ENCODE data around the gene SERGEF.

The SERGEF gene

DNA sequence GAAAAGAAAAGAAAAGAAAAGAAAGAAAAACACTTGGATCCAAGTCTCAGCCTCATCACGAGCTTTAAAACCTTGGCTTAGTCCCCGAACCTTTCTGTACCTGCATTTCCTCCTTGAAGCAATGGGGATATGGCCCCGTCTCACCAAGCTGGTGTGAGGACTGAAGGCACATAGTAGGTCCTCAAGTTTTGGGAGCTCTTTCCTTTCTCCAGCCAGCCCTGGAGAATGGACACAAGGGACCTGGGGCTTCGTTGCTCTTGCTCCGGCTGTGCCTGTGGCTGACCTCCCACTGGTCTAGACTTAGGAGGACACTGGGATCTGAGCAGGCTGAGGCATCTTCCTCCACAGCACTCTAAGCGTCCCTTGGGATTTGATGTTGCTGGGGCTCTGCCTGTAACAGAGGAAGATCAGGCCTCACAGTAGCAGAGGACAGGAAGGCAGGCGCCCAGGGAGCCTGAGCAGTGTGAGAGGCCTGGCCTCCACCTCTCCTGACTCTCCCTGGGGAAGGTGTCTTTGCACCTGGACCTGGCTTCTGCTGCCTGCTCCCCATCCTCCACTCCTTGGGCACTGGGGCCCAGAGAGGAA lies 245.5 kb downstream of the SERGEF start:
- DNase-seq: no peak

- no peak for DNase-seq
Measured at GRCh38 chr11:17766590-17766989, 246.3 kb downstream of the SERGEF start.

DNA sequence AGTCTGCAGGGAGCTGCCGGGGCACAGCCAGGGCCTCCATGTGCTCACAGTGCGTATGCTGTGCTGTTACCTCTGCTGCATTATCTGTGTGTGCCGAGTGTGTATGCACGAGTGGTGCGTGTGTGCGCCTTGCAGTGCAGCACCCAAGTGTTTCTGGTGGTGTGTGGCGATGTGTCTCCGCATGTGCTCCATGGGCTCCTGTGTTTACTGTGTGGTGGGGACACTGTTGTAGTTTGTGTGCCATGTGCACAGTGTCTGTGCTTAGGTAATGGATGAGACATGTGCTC lies 246.8 kb downstream of the SERGEF start:
- no peak for DNase-seq

- no peak for DNase-seq
Measured at GRCh38 chr11:17765356-17766072, 247.3 kb downstream of the SERGEF start.

DNA sequence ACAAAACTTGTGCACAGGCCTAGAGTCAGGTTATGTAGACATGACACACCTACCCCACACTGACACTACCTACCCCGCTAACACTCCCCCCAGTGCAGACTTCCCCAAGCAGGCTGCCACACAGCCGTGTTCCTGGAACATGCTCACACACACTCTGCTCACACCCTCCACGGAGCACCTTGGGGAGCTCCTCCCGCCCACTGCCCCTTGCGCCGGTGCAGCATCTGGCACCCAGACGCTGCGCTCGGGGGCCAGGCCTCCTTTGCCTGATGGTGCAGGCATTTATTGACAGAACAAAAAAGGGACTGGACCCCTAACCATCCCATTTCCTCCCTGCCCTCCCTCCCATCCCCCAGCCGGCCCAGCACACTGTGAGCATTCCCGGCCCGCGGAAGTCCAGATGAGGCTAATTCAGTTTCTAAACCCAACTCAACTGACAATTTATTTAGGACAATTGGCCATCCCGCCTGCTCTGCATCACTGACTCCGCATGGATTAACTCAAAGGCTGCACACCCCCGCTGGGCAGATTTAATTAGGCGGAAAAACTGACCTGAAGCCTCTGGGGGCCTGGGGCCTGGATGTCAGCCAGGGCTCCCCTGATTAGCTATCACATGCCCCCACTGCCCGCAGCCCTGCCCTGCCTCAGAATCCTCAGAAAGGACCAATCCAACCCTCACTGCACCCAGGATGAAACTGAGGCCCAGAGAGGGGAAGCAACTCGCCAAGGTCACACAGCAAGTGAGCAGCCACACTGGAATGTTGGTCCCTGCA lies 248.2 kb downstream of the SERGEF start:
- no peak for DNase-seq

DNA sequence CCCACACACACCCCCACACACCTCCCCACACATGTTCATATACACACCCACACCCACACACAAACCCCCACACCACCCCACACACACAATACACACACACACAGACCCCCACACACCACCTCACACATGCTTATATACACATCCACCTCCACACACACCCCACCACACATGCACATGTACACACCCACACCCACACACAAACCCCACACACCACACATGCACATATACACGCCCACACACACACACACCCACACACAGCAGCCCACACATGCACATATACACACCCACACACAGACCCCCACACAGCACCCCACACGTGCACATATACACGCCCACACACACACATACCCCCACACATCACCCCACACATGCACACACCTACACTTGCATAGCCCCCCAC lies 249.1 kb downstream of the SERGEF start:
- no peak for DNase-seq

GRCh38 chr11:17763244-17763643 lies 249.6 kb downstream of the SERGEF start:
- no peak for DNase-seq

DNA sequence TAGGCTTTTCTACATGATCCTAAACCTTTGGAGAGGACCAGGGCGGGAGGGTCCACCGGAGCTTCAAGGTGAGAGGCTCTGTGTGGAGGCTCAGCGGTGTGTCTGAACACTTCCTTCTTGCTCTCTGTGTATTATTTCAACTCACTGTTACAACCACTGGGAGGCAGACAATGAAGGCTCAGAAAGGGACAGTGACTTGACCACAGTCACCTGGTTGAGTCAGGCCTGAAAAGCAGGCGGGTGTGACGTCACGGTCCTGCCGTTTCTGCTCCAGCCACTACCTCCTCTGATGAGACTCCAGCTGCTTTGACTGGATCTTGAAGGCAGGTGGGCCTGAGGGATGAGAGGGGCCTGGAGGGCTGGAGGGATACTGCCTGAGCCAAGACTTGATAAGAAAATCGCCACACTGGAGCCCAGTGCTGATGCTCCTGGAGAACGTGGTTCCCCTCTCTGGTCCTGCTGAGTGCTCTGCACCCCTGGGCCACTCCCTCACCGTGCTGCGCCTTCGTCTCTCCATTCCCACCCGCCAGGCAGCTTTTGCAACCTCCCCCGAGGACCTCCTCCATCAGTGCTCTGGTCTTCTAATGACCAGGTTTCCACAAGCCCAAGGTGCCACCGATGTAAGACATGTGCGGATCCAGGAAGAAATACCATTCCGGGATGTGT lies 250.4 kb downstream of the SERGEF start:
- DNase-seq: no peak

DNA sequence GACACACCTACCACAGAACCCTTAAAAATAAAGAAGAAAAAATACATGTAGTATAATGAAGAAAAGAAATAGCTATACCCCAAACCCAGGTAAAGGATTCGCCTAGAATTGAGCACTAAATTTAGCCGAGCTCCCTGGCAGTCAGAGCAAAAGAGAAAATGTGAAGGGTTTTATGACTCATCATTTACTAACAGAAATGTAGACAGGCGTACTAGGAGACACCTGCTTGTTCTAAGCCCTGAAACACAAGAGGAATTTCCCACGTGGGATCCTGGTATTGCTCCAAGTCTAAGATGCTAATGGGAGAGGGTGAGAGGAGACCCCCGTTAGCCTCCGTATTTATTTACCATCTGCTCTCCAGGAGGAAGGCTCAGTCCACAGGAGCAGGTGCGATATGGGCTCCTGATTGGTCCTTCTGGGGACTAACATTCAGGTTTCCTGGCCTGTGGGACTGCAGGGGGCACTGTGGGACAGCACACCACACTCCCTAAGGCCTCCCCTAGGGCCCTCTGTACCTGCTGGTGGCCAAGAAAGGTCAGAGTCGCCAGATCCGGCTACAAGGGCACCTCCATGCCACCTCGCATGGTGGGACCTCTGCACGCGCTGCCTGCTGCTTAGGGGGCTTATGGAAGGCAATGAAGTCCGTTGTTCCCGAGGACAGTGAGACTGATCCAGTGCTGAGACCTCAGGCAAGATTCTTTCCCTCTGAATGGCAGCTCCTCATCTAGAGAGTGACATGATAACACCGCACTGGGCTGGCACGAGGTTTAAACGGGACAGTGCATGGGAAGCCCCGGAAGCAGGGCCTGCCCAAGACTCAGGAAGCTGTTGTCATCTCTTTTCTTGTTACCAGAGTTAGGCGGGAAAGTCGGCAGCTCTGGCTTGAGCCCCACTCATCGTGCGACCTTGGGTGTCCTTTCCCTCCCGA lies 252.5 kb downstream of the SERGEF start:
- no peak for DNase-seq

DNA sequence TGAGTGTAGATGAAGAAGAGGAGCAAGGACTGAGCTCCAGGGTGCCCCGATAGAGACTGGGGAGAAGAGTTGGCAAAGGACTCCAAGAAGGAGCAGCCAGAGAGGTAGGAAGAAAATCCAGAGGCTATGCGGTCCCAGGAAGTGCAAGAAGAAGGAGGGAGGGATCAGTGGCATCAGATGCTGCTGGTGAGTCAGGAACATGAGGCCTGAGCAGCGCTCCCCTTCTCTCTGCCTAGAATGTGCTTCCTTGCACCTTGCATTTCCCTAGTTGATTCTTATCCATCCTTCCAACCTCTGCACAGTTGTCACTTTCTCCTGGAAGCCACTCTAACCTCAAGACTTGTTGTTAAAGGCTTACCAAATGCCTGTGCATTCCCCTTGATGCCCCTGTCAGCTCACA lies 257.0 kb downstream of the SERGEF start:
- no peak for DNase-seq

DNA sequence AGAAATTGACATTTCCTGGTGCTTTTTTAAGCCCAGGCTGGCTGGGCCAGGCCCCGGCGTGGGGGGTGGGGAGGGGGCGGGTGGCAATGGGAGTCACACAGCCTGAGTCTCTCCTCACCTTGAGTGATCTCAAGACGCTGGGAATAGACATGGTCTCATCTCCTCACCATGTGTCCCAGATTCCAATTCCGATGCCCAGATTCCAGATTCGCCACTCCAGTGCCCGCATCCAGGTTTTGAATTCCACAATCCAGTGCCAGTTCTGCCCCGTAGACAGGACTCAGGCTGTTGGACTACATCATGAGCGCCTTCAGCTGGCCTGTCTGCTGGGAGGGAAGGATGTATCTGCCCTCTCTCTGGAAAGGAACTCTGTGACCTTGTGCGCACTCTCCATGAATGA lies 259.2 kb downstream of the SERGEF start:
- no peak for DNase-seq

- DNase-seq: no peak
Measured at GRCh38 chr11:17753153-17753552, 259.7 kb downstream of the SERGEF start.

- no peak for DNase-seq
Measured at GRCh38 chr11:17752144-17752543, 260.7 kb downstream of the SERGEF start.

GRCh38 chr11:17751558-17751957 lies 261.3 kb downstream of the SERGEF start:
- DNase-seq: no peak

DNA sequence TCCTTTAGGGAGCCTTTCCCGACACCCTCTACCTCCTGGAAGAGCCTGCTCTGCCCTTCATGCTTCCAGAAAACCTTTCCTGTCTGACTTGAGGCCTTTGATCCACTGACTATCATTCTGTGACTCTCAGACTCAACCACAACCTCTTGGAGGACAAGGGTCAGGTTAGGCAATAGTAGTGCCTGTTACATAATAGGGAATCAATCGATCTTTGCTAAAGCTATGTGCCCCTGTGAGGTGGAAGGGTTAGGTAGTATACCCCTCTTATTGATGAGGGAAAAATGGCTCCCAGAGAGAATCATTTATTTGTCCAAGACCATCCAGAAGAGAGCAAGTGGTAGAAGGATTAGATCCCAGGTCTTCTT lies 262.1 kb downstream of the SERGEF start:
- no peak for DNase-seq

DNA sequence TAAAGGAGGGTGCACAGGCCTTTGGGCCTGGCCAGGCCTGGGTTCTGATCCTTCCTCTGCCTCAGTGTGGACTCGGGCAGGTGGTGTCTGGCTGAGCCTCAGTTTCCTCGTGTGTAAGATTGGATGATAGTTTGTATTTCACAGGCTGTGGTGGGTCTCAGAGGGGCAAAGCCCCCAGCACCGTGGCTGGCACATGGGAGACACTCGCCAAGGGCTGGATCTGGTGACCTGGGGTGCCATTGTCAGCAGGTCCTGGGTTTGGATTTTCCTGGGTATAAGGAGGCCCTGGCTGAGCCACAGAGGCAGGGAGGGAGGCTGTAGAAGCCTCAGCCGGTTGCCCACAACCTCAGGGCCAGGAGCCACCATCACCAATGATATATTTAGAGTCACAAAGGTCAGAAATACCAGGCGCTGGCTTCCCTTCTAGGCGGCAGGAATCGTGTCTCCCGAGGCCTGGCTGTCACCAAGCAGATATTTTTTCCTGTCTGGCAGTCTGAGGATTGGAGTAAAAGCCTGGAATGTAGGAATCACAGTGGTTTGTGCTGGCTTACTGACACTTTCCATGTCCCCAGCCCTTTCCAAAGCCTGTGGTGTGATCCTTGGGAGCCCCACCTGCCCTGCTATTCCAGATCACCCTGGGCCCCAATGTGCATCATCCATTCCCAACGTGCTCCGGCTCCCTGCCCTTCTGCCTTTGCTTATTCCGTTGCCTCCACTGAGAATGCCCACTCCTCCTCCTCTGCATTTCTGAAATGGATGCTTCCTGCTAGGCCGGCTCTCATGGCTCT lies 262.6 kb downstream of the SERGEF start:
- no peak for DNase-seq

- no peak for DNase-seq
Measured at GRCh38 chr11:17748761-17749721, 263.8 kb downstream of the SERGEF start.

GRCh38 chr11:17748044-17748443 lies 264.8 kb downstream of the SERGEF start:
- no peak for DNase-seq

DNA sequence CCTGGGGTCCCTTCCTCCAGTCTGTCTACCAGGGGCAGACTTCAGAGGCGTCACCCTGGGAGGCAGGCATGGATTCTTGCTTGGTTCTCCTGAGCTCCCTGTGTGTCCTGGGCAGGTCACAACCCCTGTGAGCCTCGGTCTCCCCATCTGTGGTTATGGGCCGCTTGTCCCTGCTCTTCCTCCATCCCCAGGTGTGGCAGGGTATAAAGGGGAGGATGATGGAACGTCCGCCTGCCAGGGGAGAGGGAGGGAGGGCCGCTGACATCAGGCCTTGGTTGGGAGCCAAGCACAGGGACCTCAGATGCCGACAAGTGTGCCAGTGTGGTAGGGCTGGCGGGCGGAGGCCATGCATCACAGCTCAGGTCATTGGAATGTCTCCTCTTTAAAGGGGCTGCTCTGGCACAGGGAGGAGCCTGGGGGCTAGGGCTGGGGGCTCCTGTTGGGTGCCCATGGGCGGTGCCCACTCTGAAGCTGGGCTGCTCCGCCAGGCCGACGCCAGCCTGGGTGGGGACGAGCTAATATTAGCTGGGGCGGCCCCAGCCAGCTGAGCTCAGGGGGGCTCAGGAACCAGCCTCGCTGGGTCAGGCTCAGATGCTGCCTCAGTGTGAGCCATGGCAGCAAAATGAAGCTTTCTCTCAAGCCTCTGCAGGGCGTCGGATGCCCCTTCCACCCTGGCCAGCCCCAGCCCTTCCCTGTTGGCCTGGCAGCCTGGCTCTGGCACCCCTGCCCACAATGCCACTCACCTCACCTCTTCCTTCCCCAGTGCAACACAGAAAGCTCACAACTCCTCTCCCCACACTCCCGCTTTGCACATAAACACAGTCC lies 265.5 kb downstream of the SERGEF start:
- no peak for DNase-seq

DNA sequence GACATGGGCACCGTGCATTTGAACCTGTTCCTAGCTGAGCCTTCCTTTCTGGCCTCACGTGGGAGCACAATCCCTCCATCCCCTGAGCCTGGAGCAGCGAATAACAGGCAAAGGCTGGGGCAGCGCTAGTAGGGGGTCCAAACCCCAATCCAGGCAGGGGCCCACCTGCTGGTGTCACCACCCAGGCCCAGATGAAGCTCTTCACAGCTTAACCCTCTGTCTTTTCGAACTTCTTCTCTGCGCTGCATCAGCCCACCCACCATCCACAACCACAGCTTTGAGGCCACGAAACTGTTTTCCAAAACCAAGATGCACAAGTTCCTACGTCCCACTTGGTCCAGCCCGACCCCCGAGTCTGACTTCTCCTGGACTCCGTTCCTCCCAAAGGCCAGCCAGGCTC lies 266.8 kb downstream of the SERGEF start:
- no peak for DNase-seq

All from amniotic stem cell (primary cell).